Measurements from ENCODE around the gene ARCN1. TPM values are rescaled to one million over a fixed set of nuclear protein-coding genes. Genes with fewer than 3 reads are reported as not detected.

ARCN1 gene
- total and polyA plus RNA-seq, 7 donors: 49.4 to 76.3 (median 60.8) TPM

DNA sequence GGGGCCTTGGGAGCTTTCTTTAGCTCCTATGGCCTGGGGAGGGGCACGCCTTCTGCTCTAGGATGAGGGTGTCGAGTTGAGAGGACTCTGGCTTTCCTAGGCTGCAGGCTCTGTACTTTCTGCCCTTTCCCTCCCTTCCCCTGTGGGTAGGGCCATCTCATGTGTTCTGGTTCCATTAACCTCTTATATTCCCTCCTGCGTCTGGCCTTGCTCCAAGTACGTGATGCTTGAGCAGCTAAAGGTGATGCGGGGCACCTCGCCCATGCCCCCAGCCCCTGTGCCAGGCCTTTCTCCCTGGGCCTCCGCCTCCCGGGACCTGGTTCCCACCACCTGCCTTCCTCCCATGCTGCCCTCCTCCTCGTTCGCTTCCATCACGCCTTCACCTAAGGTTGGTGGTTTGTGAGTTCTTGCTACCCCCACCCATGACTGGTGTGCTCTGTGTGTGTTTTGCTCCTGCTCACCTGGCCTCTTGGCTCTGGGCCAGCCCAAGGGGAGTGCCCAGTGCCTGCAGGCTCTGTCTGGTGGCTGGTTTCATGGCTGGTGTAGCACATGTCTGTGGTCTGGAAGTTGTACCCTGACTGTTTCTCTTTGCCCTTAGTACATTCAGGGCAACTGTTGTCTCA lies 69.3 kb downstream of the ARCN1 start:
- Histone ChIP-seq H3K4me1 (peaks cover 35% of the 10 kb centered on the region), H3K4me3 (no peak overlapping the region), H3K27ac (peak overlapping the region; percentile 58), H3K27me3 (ENCODE audit: insufficient read depth in 3 of 3, low read length in 2 of 3) (no peaks in the 10 kb centered on the region), H3K9me3 (no peaks in the 10 kb centered on the region), H3K36me3 (ENCODE audit: insufficient read depth in 1 of 2, low read depth in 1 of 2) (peaks cover 0 to 56% of the 10 kb centered on the region in 2 donors)
- ATAC-seq (no peak), DNase-seq (no peak)
- 86 to 92% (median 86%) methylated on average over 11 of the region's 11 CpGs for WGBS, 3 donors
- TF ChIP-seq, protein P1, sequence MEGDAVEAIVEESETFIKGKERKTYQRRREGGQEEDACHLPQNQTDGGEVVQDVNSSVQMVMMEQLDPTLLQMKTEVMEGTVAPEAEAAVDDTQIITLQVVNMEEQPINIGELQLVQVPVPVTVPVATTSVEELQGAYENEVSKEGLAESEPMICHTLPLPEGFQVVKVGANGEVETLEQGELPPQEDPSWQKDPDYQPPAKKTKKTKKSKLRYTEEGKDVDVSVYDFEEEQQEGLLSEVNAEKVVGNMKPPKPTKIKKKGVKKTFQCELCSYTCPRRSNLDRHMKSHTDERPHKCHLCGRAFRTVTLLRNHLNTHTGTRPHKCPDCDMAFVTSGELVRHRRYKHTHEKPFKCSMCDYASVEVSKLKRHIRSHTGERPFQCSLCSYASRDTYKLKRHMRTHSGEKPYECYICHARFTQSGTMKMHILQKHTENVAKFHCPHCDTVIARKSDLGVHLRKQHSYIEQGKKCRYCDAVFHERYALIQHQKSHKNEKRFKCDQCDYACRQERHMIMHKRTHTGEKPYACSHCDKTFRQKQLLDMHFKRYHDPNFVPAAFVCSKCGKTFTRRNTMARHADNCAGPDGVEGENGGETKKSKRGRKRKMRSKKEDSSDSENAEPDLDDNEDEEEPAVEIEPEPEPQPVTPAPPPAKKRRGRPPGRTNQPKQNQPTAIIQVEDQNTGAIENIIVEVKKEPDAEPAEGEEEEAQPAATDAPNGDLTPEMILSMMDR (IDR thresholded peaks at IDR 0.05): no peak
- intact Hi-C loops (cut with DNase I): loop anchor here in 1 of 2 donors (5.0 kb wide), 1 partner anchor 34 kb away; the partner anchor contains the start of gene PHLDB1

DNA sequence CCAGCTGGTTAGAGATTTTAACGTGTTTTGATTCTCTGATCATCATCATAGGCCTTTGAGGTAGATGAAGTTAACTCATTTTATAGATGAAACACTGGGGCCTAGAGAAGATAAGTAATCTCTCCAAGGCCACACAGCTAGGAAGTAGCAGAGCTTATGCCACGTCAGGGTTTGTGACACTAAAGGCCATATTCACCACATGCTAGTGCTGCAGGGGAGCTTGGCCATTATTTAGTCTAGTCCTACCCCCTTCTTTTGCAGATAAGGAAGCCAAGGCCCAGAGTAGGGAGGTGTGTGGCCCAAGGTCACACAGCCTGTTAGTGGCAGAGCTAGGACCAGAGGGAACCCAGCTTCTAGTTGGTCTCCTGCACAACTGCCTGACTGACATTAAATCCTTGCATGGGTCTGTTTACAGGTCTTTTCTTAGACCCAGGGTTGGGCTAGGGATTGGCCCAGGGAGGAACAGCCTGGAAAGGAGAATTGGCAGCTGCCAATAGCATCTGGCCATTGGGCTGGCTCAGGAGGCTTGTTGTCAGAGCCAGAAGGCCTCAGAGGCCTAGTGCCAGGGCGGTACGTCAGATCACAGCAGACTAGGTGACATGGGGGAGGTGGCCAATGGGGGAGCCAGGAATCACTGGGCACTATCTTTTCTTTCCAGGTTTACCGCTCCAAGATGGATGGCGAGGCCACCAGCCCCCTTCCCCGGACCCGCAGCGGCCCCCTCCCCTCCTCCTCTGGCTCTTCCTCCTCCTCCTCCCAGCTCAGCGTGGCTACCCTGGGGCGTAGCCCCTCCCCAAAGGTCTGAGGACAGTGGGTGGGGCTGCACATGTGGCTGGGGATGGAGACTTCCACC lies 71.2 kb downstream of the ARCN1 start:
- peak; percentile 85 to 94 (median 93) for ATAC-seq
- 39 to 46% (median 40%) methylated on average over 9 to 11 of the region's 11 CpGs for WGBS, 3 donors
- Histone ChIP-seq H3K4me1 (peaks cover 35% of the 10 kb centered on the region), H3K4me3 (no peak overlapping the region), H3K9me3 (no peaks in the 10 kb centered on the region), H3K27me3 (ENCODE audit: insufficient read depth in 3 of 3, low read length in 2 of 3) (no peaks in the 10 kb centered on the region), H3K36me3 (ENCODE audit: insufficient read depth in 1 of 2, low read depth in 1 of 2) (peaks cover 0 to 63% of the 10 kb centered on the region in 2 donors), H3K27ac (peak overlapping the region; percentile 58)
- intact Hi-C loops (cut with DNase I): loop anchor here in 1 of 2 donors (5.0 kb wide), 1 partner anchor 36 kb away; the partner anchor contains the start of gene PHLDB1
- TF ChIP-seq, protein P1 (IDR thresholded peaks at IDR 0.05): no peak
- DNase-seq: peak; percentile 60 to 91

DNA sequence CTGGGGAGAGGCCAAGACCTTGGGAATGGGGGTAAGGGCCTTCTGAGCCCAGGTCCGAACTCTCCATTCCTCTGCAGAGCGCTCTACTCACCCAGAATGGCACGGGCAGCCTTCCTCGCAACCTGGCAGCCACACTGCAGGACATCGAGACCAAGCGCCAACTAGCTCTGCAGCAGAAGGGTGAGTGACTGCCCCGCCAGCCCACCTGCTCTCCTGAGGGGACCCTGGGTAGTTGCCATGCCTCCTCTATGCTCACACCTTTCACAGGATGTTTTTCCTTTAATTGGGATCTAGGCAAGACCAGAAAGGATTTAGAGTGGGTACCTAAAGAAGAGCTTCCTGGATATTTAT lies 71.8 kb downstream of the ARCN1 start:
- intact Hi-C loops (cut with DNase I): loop anchor here in 1 of 2 donors (5.0 kb wide), 1 partner anchor 37 kb away; the partner anchor contains the start of gene PHLDB1
- DNase-seq: no peak
- peaks cover 35% of the 10 kb centered on the region for H3K4me1 ChIP-seq
- no peaks in the 10 kb centered on the region for H3K9me3 ChIP-seq
- ATAC-seq: peak in 3 of 4 donors; percentile 23 to 41 (median 29)
- H3K27me3 ChIP-seq (ENCODE audit: insufficient read depth in 3 of 3, low read length in 2 of 3): no peaks in the 10 kb centered on the region
- no peak overlapping the region for H3K4me3 ChIP-seq
- WGBS, 3 donors: 34 to 53% (median 35%) methylated on average over 7 of the region's 7 CpGs
- TF ChIP-seq, protein P1 (IDR thresholded peaks at IDR 0.05): no peak
- H3K27ac ChIP-seq: peak overlapping the region; percentile 58
- H3K36me3 ChIP-seq (ENCODE audit: insufficient read depth in 1 of 2, low read depth in 1 of 2): peaks cover 0 to 63% of the 10 kb centered on the region in 2 donors

DNA sequence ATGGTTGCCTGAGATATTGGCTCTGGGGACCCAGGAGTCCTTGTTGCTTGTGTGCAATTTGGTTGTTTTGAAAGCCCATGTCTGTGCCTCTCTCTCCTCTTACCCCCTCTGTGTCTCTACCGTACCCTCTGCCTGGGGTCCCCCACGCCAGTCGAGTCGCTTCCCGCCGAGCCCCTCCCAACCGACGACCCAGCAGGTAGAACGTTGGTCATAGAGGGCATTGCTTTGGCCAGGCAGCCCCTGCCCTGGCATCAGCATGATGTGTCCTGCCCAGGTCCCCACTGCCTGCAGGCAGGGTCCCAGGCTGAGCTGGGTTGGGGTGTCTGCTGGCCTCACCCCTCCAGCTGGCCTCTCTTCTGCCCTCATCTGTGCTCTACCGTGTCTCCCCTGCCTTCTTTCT lies 72.3 kb downstream of the ARCN1 start:
- no peak overlapping the region for H3K27ac ChIP-seq
- TF ChIP-seq, protein P1 (IDR thresholded peaks at IDR 0.05): no peak
- ATAC-seq: no peak
- intact Hi-C loops (cut with DNase I): loop anchor here in 1 of 2 donors (5.0 kb wide), 1 partner anchor 37 kb away; the partner anchor contains the start of gene PHLDB1
- DNase-seq: no peak
- H3K9me3 ChIP-seq: no peaks in the 10 kb centered on the region
- no peak overlapping the region for H3K4me3 ChIP-seq
- peaks cover 35% of the 10 kb centered on the region for H3K4me1 ChIP-seq
- peaks cover 0 to 67% of the 10 kb centered on the region in 2 donors for H3K36me3 ChIP-seq (ENCODE audit: insufficient read depth in 1 of 2, low read depth in 1 of 2)
- 88 to 94% (median 92%) methylated on average over 9 to 10 of the region's 10 CpGs for WGBS, 3 donors
- no peaks in the 10 kb centered on the region for H3K27me3 ChIP-seq (ENCODE audit: insufficient read depth in 3 of 3, low read length in 2 of 3)
